OCI-LY3 (cell line): Measurements from ENCODE around the gene IZUMO2.

Experiments
- H2AFZ ChIP-seq: fragments of 200-600, 300-600 bp; shearing (Covaris generic); 2 replicates; pipeline ENCODE4 v1.6.0; 2014; ENCODE audit warnings: antibody characterized with exemption, low read depth, low read length
- H3K27ac ChIP-seq: fragments of 200-600, 300-600 bp; sonication (generic); 2 replicates; pipeline ENCODE4 v1.5.1; 2014; ENCODE audit warnings: mild to moderate bottlenecking, low read length, moderate library complexity, mixed read lengths
- H3K27me3 ChIP-seq: fragments of 200-600, 300-600 bp; sonication (generic); 2 replicates; pipeline ENCODE4 v1.6.1; 2014; ENCODE audit warnings: low read depth, low read length, mixed read lengths
- H3K36me3 ChIP-seq: fragments of 200-600, 300-600 bp; sonication (generic); replicated peaks from 2 replicates; pipeline ENCODE3; 2014; ENCODE audit warnings: low read depth, low read length, mixed read lengths
- H3K4me1 ChIP-seq: fragments of 300-600, 200-600 bp; sonication (generic); 2 replicates; pipeline ENCODE4 v1.6.1; 2014; ENCODE audit warnings: low read length, mixed read lengths
- H3K4me2 ChIP-seq: fragments of 200-600, 300-600 bp; sonication (generic); 2 replicates; pipeline ENCODE4 v1.6.1; 2014; ENCODE audit warnings: low read length, mixed read lengths
- H3K4me3 ChIP-seq: fragments of 300-600, 200-600 bp; sonication (generic); 2 replicates; pipeline ENCODE4 v1.5.1; 2014; ENCODE audit warnings: antibody characterized with exemption, mild to moderate bottlenecking, low read length, moderate library complexity
- H3K79me2 ChIP-seq: fragments of 300-600, 200-600 bp; shearing (Covaris generic); 2 replicates; pipeline ENCODE4 v1.6.1; 2014; ENCODE audit warnings: mild to moderate bottlenecking, low read length, mixed read lengths
- H3K9ac ChIP-seq: fragments of 300-600, 200-600 bp; shearing (Covaris generic); 2 replicates; pipeline ENCODE4 v1.6.0; 2014; ENCODE audit warnings: mild to moderate bottlenecking, low read length, moderate library complexity
- H3K9me3 ChIP-seq: fragments of 200-600, 300-600 bp; shearing (Covaris generic); 2 replicates; pipeline ENCODE4 v1.6.1; 2014; ENCODE audit warnings: low read length, mixed read lengths; ENCODE audit not compliant: insufficient read depth
- H4K20me1 ChIP-seq: fragments of 200-600, 300-600 bp; sonication (generic); 2 replicates; pipeline ENCODE4 v1.6.1; 2016; ENCODE audit warnings: low read length, mixed read lengths; ENCODE audit not compliant: insufficient read depth
- EZH2phosphoT487 ChIP-seq: fragments of 200-600 bp; shearing (Covaris generic); IDR thresholded peaks from 2 replicates; pipeline ENCODE4 v1.6.1; 2018; ENCODE audit warnings: antibody characterized with exemption, mixed run types, low read depth
- TF ChIP-seq, protein P1 (sequence below): fragments of 200-600, 300-600 bp; sonication (generic); IDR thresholded peaks from 2 replicates; pipeline ENCODE4 v1.5.1; 2014; ENCODE audit warnings: antibody characterized with exemption, low read length, low read depth

IZUMO2 gene

DNA sequence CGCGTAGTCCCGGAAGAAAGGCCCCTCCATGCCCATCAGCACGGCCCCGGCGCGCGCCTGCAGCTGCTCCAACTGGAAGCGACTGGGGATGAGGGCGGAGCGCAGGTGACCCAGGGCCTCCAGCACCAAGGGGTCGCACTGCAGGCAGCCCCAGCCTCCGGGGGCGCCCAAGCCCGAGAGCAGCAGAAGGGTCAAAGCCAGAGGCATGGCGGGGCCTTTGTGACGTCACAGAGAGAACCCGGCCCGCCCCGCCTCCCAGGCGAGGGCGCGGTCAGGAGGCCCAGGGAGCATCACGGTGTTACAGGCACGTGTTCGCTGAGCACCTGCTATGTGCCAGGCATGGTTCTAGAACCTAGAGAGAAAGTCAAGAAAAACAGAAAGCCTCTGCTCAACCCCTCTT lies at the start of gene IZUMO2:
IZUMO2 (minus strand) TSS at position 294 of the 400 bp plus-strand sequence; CDS start at position 207, 87 bp downstream.
- Histone ChIP-seq H3K9ac (no peak within 1 kb of the TSS), H4K20me1 (no peaks in the 10 kb centered on the region), H3K27me3 (peaks cover 10% of the 10 kb centered on the region; the same call in 1 of the 2 replicates), H3K79me2 (no peaks in the 10 kb centered on the region), H3K4me2 (no peak within 1 kb of the TSS), H3K27ac (no peak within 1 kb of the TSS), H2AFZ (no peak within 1 kb of the TSS), H3K36me3 (no peaks in the 10 kb centered on the region), H3K4me3 (no peak within 1 kb of the TSS), H3K4me1 (peaks cover 4% of the 10 kb centered on the region), H3K9me3 (no peaks in the 10 kb centered on the region)
- TF ChIP-seq, protein P1, sequence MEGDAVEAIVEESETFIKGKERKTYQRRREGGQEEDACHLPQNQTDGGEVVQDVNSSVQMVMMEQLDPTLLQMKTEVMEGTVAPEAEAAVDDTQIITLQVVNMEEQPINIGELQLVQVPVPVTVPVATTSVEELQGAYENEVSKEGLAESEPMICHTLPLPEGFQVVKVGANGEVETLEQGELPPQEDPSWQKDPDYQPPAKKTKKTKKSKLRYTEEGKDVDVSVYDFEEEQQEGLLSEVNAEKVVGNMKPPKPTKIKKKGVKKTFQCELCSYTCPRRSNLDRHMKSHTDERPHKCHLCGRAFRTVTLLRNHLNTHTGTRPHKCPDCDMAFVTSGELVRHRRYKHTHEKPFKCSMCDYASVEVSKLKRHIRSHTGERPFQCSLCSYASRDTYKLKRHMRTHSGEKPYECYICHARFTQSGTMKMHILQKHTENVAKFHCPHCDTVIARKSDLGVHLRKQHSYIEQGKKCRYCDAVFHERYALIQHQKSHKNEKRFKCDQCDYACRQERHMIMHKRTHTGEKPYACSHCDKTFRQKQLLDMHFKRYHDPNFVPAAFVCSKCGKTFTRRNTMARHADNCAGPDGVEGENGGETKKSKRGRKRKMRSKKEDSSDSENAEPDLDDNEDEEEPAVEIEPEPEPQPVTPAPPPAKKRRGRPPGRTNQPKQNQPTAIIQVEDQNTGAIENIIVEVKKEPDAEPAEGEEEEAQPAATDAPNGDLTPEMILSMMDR: no peak
- TF ChIP-seq EZH2phosphoT487: no peak

DNA sequence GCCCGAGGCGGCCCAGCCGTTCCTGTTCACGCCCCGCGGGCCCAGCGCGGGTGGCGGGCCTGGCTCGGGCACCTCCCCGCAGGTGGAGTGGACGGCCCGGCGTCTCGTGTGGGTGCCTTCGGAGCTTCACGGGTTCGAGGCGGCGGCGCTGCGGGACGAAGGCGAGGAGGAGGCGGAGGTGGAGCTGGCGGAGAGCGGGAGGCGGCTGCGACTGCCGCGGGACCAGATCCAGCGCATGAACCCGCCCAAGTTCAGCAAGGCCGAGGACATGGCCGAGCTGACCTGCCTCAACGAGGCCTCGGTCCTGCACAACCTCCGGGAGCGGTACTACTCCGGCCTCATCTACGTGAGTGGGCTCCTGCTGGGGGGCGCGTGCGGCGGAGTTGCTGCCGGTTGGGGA lies 47.3 kb upstream of the IZUMO2 start:
- H4K20me1 ChIP-seq: no peaks in the 10 kb centered on the region
- no peaks in the 10 kb centered on the region for H3K4me1 ChIP-seq
- no peaks in the 10 kb centered on the region for H3K27me3 ChIP-seq
- no peak overlapping the region for H2AFZ ChIP-seq
- no peak overlapping the region for H3K27ac ChIP-seq
- no peaks in the 10 kb centered on the region for H3K79me2 ChIP-seq
- TF ChIP-seq, protein P1: no peak
- no peak for TF ChIP-seq EZH2phosphoT487
- H3K36me3 ChIP-seq: no peaks in the 10 kb centered on the region
- H3K9ac ChIP-seq: no peak overlapping the region
- H3K4me3 ChIP-seq: no peak overlapping the region
- no peak overlapping the region for H3K4me2 ChIP-seq
- 0 out of 2 replicates have a peak, but pooled peaks cover 10% of the 10 kb centered on the region for H3K9me3 ChIP-seq

DNA sequence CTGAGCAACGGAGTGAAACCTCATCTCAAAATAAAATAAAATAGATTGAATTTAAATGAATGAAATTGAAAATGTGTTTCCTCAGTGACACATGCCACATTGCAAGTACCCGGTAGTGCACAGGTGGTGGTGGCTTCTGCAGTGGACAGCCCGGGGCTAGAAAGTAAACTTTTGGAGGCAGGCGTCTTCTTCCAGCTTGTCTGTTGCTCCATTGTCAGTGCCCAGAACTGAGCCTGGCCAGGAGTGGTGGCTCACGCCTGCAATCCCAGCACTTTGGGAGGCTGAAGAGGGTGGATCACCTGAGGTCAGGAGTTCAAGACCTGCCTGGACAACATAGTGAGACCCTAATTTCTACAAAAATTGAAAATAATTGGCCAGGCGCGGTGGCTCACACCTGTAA lies 46.0 kb upstream of the IZUMO2 start:
- Histone ChIP-seq H3K9ac (no peak overlapping the region), H3K79me2 (no peaks in the 10 kb centered on the region), H3K4me1 (no peaks in the 10 kb centered on the region), H4K20me1 (no peaks in the 10 kb centered on the region), H3K9me3 (0 out of 2 replicates have a peak, but pooled peaks cover 10% of the 10 kb centered on the region), H3K4me2 (no peak overlapping the region), H3K27me3 (no peaks in the 10 kb centered on the region), H3K4me3 (no peak overlapping the region), H3K27ac (no peak overlapping the region), H2AFZ (no peak overlapping the region), H3K36me3 (no peaks in the 10 kb centered on the region)
- TF ChIP-seq EZH2phosphoT487: no peak
- TF ChIP-seq, protein P1: no peak

DNA sequence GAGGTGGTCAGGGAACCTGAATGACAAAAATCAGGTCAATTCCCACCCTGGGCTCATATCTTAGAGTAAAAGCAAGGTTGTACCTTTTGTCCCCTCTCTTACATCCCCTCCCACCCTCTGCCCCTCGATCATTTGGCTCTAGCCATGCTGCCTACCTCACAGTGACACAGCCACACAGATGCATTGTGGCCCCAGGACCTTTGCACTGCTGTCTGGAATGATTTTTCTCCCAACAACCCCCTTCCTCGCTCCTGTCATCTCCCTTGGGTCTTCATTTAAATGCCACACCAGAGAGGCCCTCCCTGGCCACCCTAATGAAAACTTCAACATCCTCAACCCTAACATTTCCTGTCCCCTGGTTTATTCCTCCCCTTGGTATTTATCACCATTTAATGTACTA lies 44.6 kb upstream of the IZUMO2 start:
- H2AFZ ChIP-seq: no peak overlapping the region
- TF ChIP-seq, protein P1: no peak
- TF ChIP-seq EZH2phosphoT487: no peak

More for the DNA sequence above, 44.6 kb upstream of the IZUMO2 start:
- Histone ChIP-seq H3K9me3 (0 out of 2 replicates have a peak, but pooled peaks cover 10% of the 10 kb centered on the region), H3K9ac (no peak overlapping the region), H3K4me1 (no peaks in the 10 kb centered on the region), H3K27me3 (no peaks in the 10 kb centered on the region), H3K36me3 (no peaks in the 10 kb centered on the region), H3K27ac (no peak overlapping the region), H3K4me3 (no peak overlapping the region), H3K79me2 (no peaks in the 10 kb centered on the region), H4K20me1 (no peaks in the 10 kb centered on the region), H3K4me2 (no peak overlapping the region)
